H1 (cell line): ENCODE results near the gene PDZD2. TPM values are rescaled to one million over a fixed set of nuclear protein-coding genes. Genes with fewer than 3 reads are reported as not detected.

Source experiments
- CTCF ChIA-PET: fragments of 300-600 bp; sonication (Branson Sonifier 250); formaldehyde crosslinking; loops from one replicate; lab custom pipeline; 2021; ENCODE audit not compliant: partially characterized antibody; lab: Charles Lee
- POLR2A ChIA-PET: fragments of 300-600 bp; sonication (Branson Sonifier 250); formaldehyde crosslinking; loops from one replicate; lab custom pipeline; 2021; ENCODE audit warnings: inconsistent platforms; ENCODE audit not compliant: partially characterized antibody; lab: Charles Lee
- DNase-seq, 2 experiments: peaks; one replicate each; pipeline versions ENCODE4 v3.0.0 to v3.0.0-alpha.2; 2010 to 2022; ENCODE audit warnings: low spot score in 2 of 2, low read depth in 1 of 2, mixed read lengths in 1 of 2
- FAIRE-seq: peaks from 2 replicates; lab custom pipeline; 2011; peaks lifted over from hg19 to GRCh38; lab: Jason Lieb, UNC
- H2AFZ ChIP-seq: 2 replicates; pipeline ENCODE4 v1.8.1; 2012; ENCODE audit warnings: low read length, inconsistent platforms
- H2AK5ac ChIP-seq: 2 replicates; pipeline ENCODE4 v1.6.1; 2013; ENCODE audit warnings: low read depth, low read length
- H2BK120ac ChIP-seq: replicated peaks from 2 replicates; pipeline ENCODE3; 2013; ENCODE audit warnings: low read depth, low read length, inconsistent platforms
- H2BK12ac ChIP-seq: 2 replicates; pipeline ENCODE4 v1.6.1; 2013; ENCODE audit warnings: low read depth, low read length
- H2BK15ac ChIP-seq: 2 replicates; pipeline ENCODE4 v1.6.1; 2013; ENCODE audit warnings: low read length
- H2BK20ac ChIP-seq: 2 replicates; pipeline ENCODE4 v1.6.1; 2013; ENCODE audit warnings: low read length
- H2BK5ac ChIP-seq: 2 replicates; pipeline ENCODE4 v1.6.1; 2013; ENCODE audit warnings: low read depth, low read length
- H3K14ac ChIP-seq: 2 replicates; pipeline ENCODE4 v1.6.1; 2013; ENCODE audit warnings: inconsistent platforms; ENCODE audit not compliant: insufficient read length
- H3K18ac ChIP-seq: 2 replicates; pipeline ENCODE4 v1.6.1; 2013; ENCODE audit warnings: low read length; ENCODE audit errors: extremely low read depth
- H3K23ac ChIP-seq: 2 replicates; pipeline ENCODE4 v1.6.1; 2013; ENCODE audit warnings: inconsistent platforms; ENCODE audit not compliant: insufficient read length
- H3K23me2 ChIP-seq: 2 replicates; pipeline ENCODE4 v1.6.1; 2013; ENCODE audit warnings: low read depth, low read length
- H3K27ac ChIP-seq: 2 replicates; pipeline ENCODE4 v1.6.1; 2011; ENCODE audit warnings: low read depth, low read length, inconsistent platforms
- H3K27me3 ChIP-seq, 4 experiments: replicated peaks in 1 of 4; 1 replicate in 1 of 4; 2 replicates in 3 of 4; pipeline versions ENCODE4 v1.6.1 to v1.8.1; 2011 to 2013; ENCODE audit warnings: low read length in 3 of 4, mild to moderate bottlenecking in 3 of 4, inconsistent platforms in 2 of 4, mixed read lengths in 2 of 4, moderate library complexity in 1 of 4; ENCODE audit not compliant: control insufficient read depth in 3 of 4, insufficient read depth in 3 of 4; ENCODE audit errors: extremely low read depth in 1 of 4
- H3K36me3 ChIP-seq, 4 experiments: 2 replicates each; pipeline versions ENCODE4 v1.6.1 to v1.8.1; 2011 to 2013; ENCODE audit warnings: mild to moderate bottlenecking in 4 of 4, low read length in 3 of 4, moderate library complexity in 2 of 4, control low read depth in 1 of 4, inconsistent platforms in 1 of 4; ENCODE audit not compliant: insufficient read depth in 4 of 4, control insufficient read depth in 2 of 4
- H3K4ac ChIP-seq: replicated peaks from 2 replicates; pipeline ENCODE3; 2013; ENCODE audit warnings: low read length, low read depth, mixed read lengths, inconsistent platforms; ENCODE audit not compliant: insufficient read length
- H3K4me1 ChIP-seq, 4 experiments: replicated peaks in 1 of 4; 1 replicate in 1 of 4; 2 replicates in 3 of 4; pipeline versions ENCODE4 v1.6.1 to v1.8.1; 2011 to 2013; ENCODE audit warnings: low read length in 3 of 4, inconsistent platforms in 2 of 4, mixed read lengths in 1 of 4; ENCODE audit not compliant: insufficient read depth in 4 of 4, control insufficient read depth in 3 of 4
- H3K4me2 ChIP-seq, 2 experiments: 2 replicates each; pipeline versions ENCODE4 v1.6.1 to v1.8.1; 2011 to 2013; ENCODE audit warnings: low read depth in 2 of 2, low read length in 2 of 2, control low read depth in 1 of 2, inconsistent platforms in 1 of 2, mild to moderate bottlenecking in 1 of 2; ENCODE audit not compliant: insufficient read depth in 1 of 2
- H3K4me3 ChIP-seq, 4 experiments: fragments of 200-600, 300-600 bp in 1 of 4; sonication (generic), shearing (Covaris generic), sonication (Bioruptor Twin) in 1 of 4; 2 replicates each; pipeline versions ENCODE4 v1.5.1 to v1.8.1; 2011 to 2016; ENCODE audit warnings: low read length in 4 of 4, low read depth in 3 of 4, control low read depth in 2 of 4, inconsistent platforms in 2 of 4, mild to moderate bottlenecking in 2 of 4, mixed read lengths in 1 of 4, moderate library complexity in 1 of 4; ENCODE audit not compliant: insufficient read depth in 2 of 4; ENCODE audit errors: extremely low read depth in 1 of 4
- H3K56ac ChIP-seq: replicated peaks from 2 replicates; pipeline ENCODE3; 2013; ENCODE audit warnings: low read depth, mild to moderate bottlenecking, mixed read lengths, low read length, inconsistent platforms; ENCODE audit not compliant: insufficient read length
- H3K79me1 ChIP-seq: 2 replicates; pipeline ENCODE4 v1.6.1; 2013; ENCODE audit warnings: low read depth, low read length, control low read depth
- H3K79me2 ChIP-seq, 2 experiments: 2 replicates each; pipeline versions ENCODE4 v1.6.1 to v1.8.1; 2012 to 2013; ENCODE audit warnings: low read length in 2 of 2, mild to moderate bottlenecking in 2 of 2, inconsistent platforms in 1 of 2; ENCODE audit not compliant: insufficient read depth in 2 of 2, control insufficient read depth in 1 of 2
- H3K9ac ChIP-seq, 4 experiments: replicated peaks in 1 of 4; 1 replicate in 1 of 4; 2 replicates in 3 of 4; pipeline versions ENCODE4 v1.6.1 to v1.8.1; 2011 to 2013; ENCODE audit warnings: low read depth in 3 of 4, low read length in 3 of 4, control low read depth in 2 of 4, mild to moderate bottlenecking in 2 of 4, moderate library complexity in 2 of 4, inconsistent platforms in 1 of 4; ENCODE audit errors: extremely low read depth in 1 of 4
- H3K9me3 ChIP-seq, 2 experiments: 2 replicates each; pipeline versions ENCODE4 v1.6.1 to v1.8.1; 2012 to 2013; ENCODE audit warnings: mild to moderate bottlenecking in 2 of 2, moderate library complexity in 2 of 2, control low read depth in 1 of 2, inconsistent platforms in 1 of 2, low read depth in 1 of 2, low read length in 1 of 2, mixed read lengths in 1 of 2; ENCODE audit not compliant: insufficient read depth in 2 of 2
- H4K20me1 ChIP-seq, 2 experiments: replicated peaks in 1 of 2; 2 replicates each; pipeline versions ENCODE3 to v1.8.1; 2011 to 2013; ENCODE audit warnings: inconsistent platforms in 2 of 2, low read length in 2 of 2, mild to moderate bottlenecking in 1 of 2; ENCODE audit not compliant: insufficient read depth in 2 of 2, control insufficient read depth in 1 of 2
- H4K5ac ChIP-seq: 2 replicates; pipeline ENCODE4 v1.6.1; 2013; ENCODE audit warnings: low read length, low read depth, mixed read lengths, inconsistent platforms; ENCODE audit not compliant: insufficient read length
- H4K8ac ChIP-seq: 2 replicates; pipeline ENCODE4 v1.8.0; 2013; ENCODE audit warnings: mild to moderate bottlenecking, moderate library complexity, low read length, inconsistent platforms; ENCODE audit not compliant: insufficient read depth; ENCODE audit errors: extremely low read depth
- H4K91ac ChIP-seq: replicated peaks from 2 replicates; pipeline ENCODE3; 2013; ENCODE audit warnings: low read length, mixed read lengths, inconsistent platforms; ENCODE audit not compliant: insufficient read length
- CBX8 ChIP-seq: fragments of 300-800, 300-1000 bp; sonication (generic); IDR thresholded peaks from 2 replicates; pipeline ENCODE4 v1.7.1; 2016; ENCODE audit warnings: low read depth, low read length, borderline replicate concordance
- EGR1 ChIP-seq: IDR thresholded peaks from 2 replicates; pipeline ENCODE4 v1.6.1; 2011; ENCODE audit warnings: low read depth, low read length, borderline replicate concordance
- EZH2 ChIP-seq: fragments of 200-600 bp; sonication (generic); IDR thresholded peaks from 2 replicates; pipeline ENCODE4 v1.7.1; 2012; ENCODE audit warnings: low read depth, mild to moderate bottlenecking, moderate library complexity, low read length, inconsistent platforms; ENCODE audit not compliant: severe bottlenecking
- JUN ChIP-seq: IDR thresholded peaks from 2 replicates; pipeline ENCODE4 v1.6.1; 2011; ENCODE audit warnings: low read depth, mild to moderate bottlenecking, improper control_type of control experiment, low read length
- NANOG ChIP-seq: IDR thresholded peaks from 2 replicates; pipeline ENCODE4 v1.6.1; 2011; ENCODE audit warnings: low read length, low read depth, mild to moderate bottlenecking, inconsistent platforms; ENCODE audit not compliant: insufficient read depth, poor library complexity, severe bottlenecking
- SIX5 ChIP-seq: IDR thresholded peaks from 2 replicates; pipeline ENCODE4 v1.6.1; 2011; ENCODE audit warnings: mild to moderate bottlenecking, low read depth, low read length
- WGBS, 2 experiments: shearing (Covaris generic) in 1 of 2; methylation state at CpG; one replicate each; pipeline versions ENCODE4 v1.1.6 to v1.1.7; 2013 to 2015; ENCODE audit warnings: low lambda C conversion rate in 2 of 2, mixed read lengths in 2 of 2, inconsistent platforms in 1 of 2, low coverage in 1 of 2, missing lambda C conversion rate in 1 of 2; ENCODE audit not compliant: insufficient replicate concordance in 2 of 2, insufficient coverage in 1 of 2, insufficient read length in 1 of 2; ENCODE audit errors: extremely low coverage in 1 of 2, missing lambda C conversion rate in 1 of 2; 5-methylcytosine and 5-hydroxymethylcytosine counted together
- polyA plus RNA-seq, 7 experiments: library from polyadenylated mRNA; depleted of rRNA in 3 of 7; stranded (reverse) in 5 of 7; unstranded in 2 of 7; fragments of >200 nt in 5 of 7; fragments of 200-250 nt in 2 of 7; gene quantifications; 1 replicate in 5 of 7; 2 replicates in 1 of 7; 4 replicates in 1 of 7; pipeline versions ENCODE4 v1.2.1 to v1.2.3, GENCODE V29; 2011 to 2013; ENCODE audit warnings: missing spikeins in 2 of 7, mixed read lengths in 2 of 7
- total RNA-seq: library from RNA; stranded (reverse); fragmentation: NEBNext Ultra II Directional; extraction: Animal tissue kit (Norgen Biotek cat#: 25700); gene quantifications from 2 replicates; pipeline ENCODE4 v1.2.1, GENCODE V29; 2021

PDZD2 gene
- total and polyA plus RNA-seq, 2 of the 8 experiments (the other 6 are each of a cell fraction or from before 2014, with no cell fraction given), result 1.2 to 6.8 TPM

DNA sequence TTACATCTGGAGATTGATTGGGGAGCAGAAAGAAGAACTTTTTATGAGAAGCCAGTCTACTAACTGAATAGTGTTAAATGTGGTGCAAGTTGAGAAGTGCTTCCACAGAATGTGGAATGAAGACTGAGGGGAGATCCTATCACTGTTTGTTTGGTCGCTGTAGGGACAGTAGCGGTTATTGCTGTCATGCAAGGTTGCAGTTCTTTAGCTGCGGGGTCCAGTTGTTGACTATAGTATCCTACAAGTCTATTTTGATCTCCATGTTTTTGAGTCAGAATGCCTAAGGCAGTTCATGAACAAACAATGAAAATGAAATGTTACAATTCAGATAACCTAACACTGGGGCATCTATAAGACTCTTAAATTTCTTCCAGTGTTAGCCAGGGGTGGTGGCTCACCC is 45.3 kb upstream of the PDZD2 start:
- POLR2A ChIA-PET, result no interaction called here
- H3K4me3 ChIP-seq, result no peak overlapping the region
- no peak overlapping the region for H2AFZ ChIP-seq
- H2AK5ac ChIP-seq, result no peak overlapping the region
- no peaks in the 10 kb centered on the region for H3K9me3 ChIP-seq
- CTCF ChIA-PET, result interaction anchor here (0.6 to 1.0 kb wide), 4 partner anchors 12 to 407 kb away, joined by 3 to 4 read pairs (median 4); no protein-coding TSS in a partner anchor
- no peak overlapping the region for H3K56ac ChIP-seq
- H4K8ac ChIP-seq, result no peak overlapping the region
- H2BK5ac ChIP-seq, result no peak overlapping the region
- FAIRE-seq, result no peak
- no peak overlapping the region for H2BK120ac ChIP-seq
- no peaks in the 10 kb centered on the region for H3K23me2 ChIP-seq
- WGBS, 2 experiments, result 89% methylated on average over 3 of the region's 3 CpGs; no CpG with 5 or more reads in 1 of the 2 experiments
- H3K9ac ChIP-seq, result no peak overlapping the region
- H3K14ac ChIP-seq, result no peak overlapping the region
- H3K4ac ChIP-seq, result no peak overlapping the region
- H3K23ac ChIP-seq, result no peak overlapping the region
- no peaks in the 10 kb centered on the region for H3K79me2 ChIP-seq
- no peaks in the 10 kb centered on the region for H3K27me3 ChIP-seq
- H4K91ac ChIP-seq, result no peak overlapping the region
- H3K36me3 ChIP-seq, result no peaks in the 10 kb centered on the region
- no peak overlapping the region for H3K27ac ChIP-seq
- H3K4me2 ChIP-seq, result no peak overlapping the region
- H3K4me1 ChIP-seq, result peaks cover 0 to 3% (median 0%) of the 10 kb centered on the region in 4 experiments; a peak in 1 of 7 replicates
- no peak overlapping the region for H2BK15ac ChIP-seq
- H4K5ac ChIP-seq, result no peak overlapping the region
- no peak overlapping the region for H2BK12ac ChIP-seq
- H4K20me1 ChIP-seq, result no peaks in the 10 kb centered on the region
- H2BK20ac ChIP-seq, result no peak overlapping the region
- no peaks in the 10 kb centered on the region for H3K79me1 ChIP-seq
- DNase-seq, result no peak
- no peak overlapping the region for H3K18ac ChIP-seq
- no peak for TF ChIP-seq CBX8
- TF ChIP-seq NANOG, result no peak
- TF ChIP-seq SIX5, result no peak
- no peak for TF ChIP-seq EGR1
- TF ChIP-seq EZH2, result no peak
- TF ChIP-seq JUN, result no peak
